K562 (cell line): ENCODE measurements around the gene ARSA. TPM values are rescaled to one million over a fixed set of nuclear protein-coding genes. Genes with fewer than 3 reads are reported as not detected.

Experiments used
- ATAC-seq: fragments of 200-7000 bp; cut with Tn5 transposase; 3 replicates; pipeline ENCODE4 v1.9.1; 2020; ENCODE audit warnings: moderate library complexity
- BruUV-seq: library from RNA; stranded (reverse); fragments of 400-500 nt; replicated peaks from 2 replicates; lab custom pipeline; 2021; lab: Mats Ljungman, UMichigan
- CTCF ChIA-PET: fragments of 300-600 bp; formaldehyde crosslinking; extraction: SDS; loops from one replicate; lab custom pipeline; 2021; ENCODE audit warnings: low intra/inter-chr PET ratio; lab: Yijun Ruan, JAX
- POLR2A ChIA-PET: fragments of 300-600, 350-650 bp; sonication (Branson Sonifier 250); formaldehyde crosslinking; extraction: SDS; loops from one replicate; lab custom pipeline; 2021; ENCODE audit warnings: antibody characterized with exemption, inconsistent platforms; lab: Yijun Ruan, JAX
- DNase-seq, 4 experiments: peaks; one replicate each; pipeline versions ENCODE4 v3.0.0 to v3.0.0-alpha.2; 2011 to 2018; ENCODE audit warnings: low spot score in 3 of 4, mixed read lengths in 3 of 4; ENCODE audit errors: extremely low read depth in 1 of 4
- FAIRE-seq: peaks from 2 replicates; lab custom pipeline; 2011; peaks lifted over from hg19 to GRCh38; lab: Jason Lieb, UNC
- H2AFZ ChIP-seq: 2 replicates; pipeline ENCODE4 v1.6.0; 2011; ENCODE audit warnings: low read depth, low read length, control low read depth, inconsistent platforms
- H3K27ac ChIP-seq: fragments of 200-600 bp; 3 replicates; pipeline ENCODE4 v1.8.0; 2011; ENCODE audit warnings: low read depth, mild to moderate bottlenecking, control low read depth, inconsistent platforms, low read length, moderate library complexity, mixed read lengths; ENCODE audit errors: extremely low read depth
- H3K27me3 ChIP-seq, 2 experiments: fragments of 300-600 bp in 1 of 2; 2 replicates in 1 of 2; 3 replicates in 1 of 2; pipeline versions ENCODE4 v1.6.0 to v1.8.0; 2011; ENCODE audit warnings: inconsistent platforms in 2 of 2, low read length in 2 of 2, mild to moderate bottlenecking in 1 of 2, mixed read lengths in 1 of 2, moderate library complexity in 1 of 2; ENCODE audit not compliant: control insufficient read depth in 2 of 2, insufficient read depth in 2 of 2
- H3K36me3 ChIP-seq: fragments of 300-600 bp; 3 replicates; pipeline ENCODE4 v1.8.0; 2011; ENCODE audit warnings: mild to moderate bottlenecking, low read length, inconsistent platforms; ENCODE audit not compliant: control insufficient read depth, insufficient read depth
- H3K4me1 ChIP-seq, 2 experiments: fragments of 200-600 bp in 1 of 2; replicated peaks in 1 of 2; 2 replicates in 1 of 2; 3 replicates in 1 of 2; pipeline versions ENCODE4 v1.5.1 to v1.8.0; 2011; ENCODE audit warnings: inconsistent platforms in 2 of 2, low read length in 2 of 2, mild to moderate bottlenecking in 1 of 2, mixed read lengths in 1 of 2, moderate library complexity in 1 of 2; ENCODE audit not compliant: control insufficient read depth in 2 of 2, insufficient read depth in 2 of 2
- H3K4me2 ChIP-seq: 2 replicates; pipeline ENCODE4 v1.6.1; 2011; ENCODE audit warnings: low read length, control low read depth, inconsistent platforms, mixed read lengths; ENCODE audit not compliant: insufficient read depth
- H3K4me3 ChIP-seq: fragments of 200-600 bp; sonication (generic), shearing (Covaris generic); 2 replicates; pipeline ENCODE4 v1.5.1; 2016; ENCODE audit warnings: control low read depth, inconsistent platforms
- H3K79me2 ChIP-seq: fragments of 200-600 bp; 3 replicates; pipeline ENCODE4 v1.8.0; 2011; ENCODE audit warnings: low read length, inconsistent platforms; ENCODE audit not compliant: control insufficient read depth, insufficient read depth
- H3K9ac ChIP-seq, 2 experiments: 2 replicates each; pipeline versions ENCODE4 v1.6.0 to v1.6.1; 2011; ENCODE audit warnings: low read depth in 2 of 2, low read length in 2 of 2, control low read depth in 1 of 2, inconsistent platforms in 1 of 2, mild to moderate bottlenecking in 1 of 2, mixed read lengths in 1 of 2; ENCODE audit not compliant: insufficient read depth in 1 of 2
- H3K9me1 ChIP-seq: one replicate; pipeline ENCODE4 v1.6.0; 2011; ENCODE audit warnings: inconsistent platforms, mild to moderate bottlenecking, low read length, moderate library complexity; ENCODE audit not compliant: control insufficient read depth, insufficient read depth
- H3K9me3 ChIP-seq: replicated peaks from 2 replicates; pipeline ENCODE4 v1.5.1; 2011; ENCODE audit warnings: low read depth, low read length, inconsistent platforms; ENCODE audit not compliant: control insufficient read depth, insufficient read depth
- H4K20me1 ChIP-seq: replicated peaks from 2 replicates; pipeline ENCODE4 v1.6.1; 2011; ENCODE audit warnings: low read length, inconsistent platforms, mixed read lengths; ENCODE audit not compliant: control insufficient read depth, insufficient read depth
- ARHGAP35 ChIP-seq: fragments of 450-650 bp; IDR thresholded peaks from 2 replicates; pipeline ENCODE4 v1.6.1; 2018; ENCODE audit not compliant: partially characterized antibody
- HBP1 ChIP-seq: fragments of 450-650 bp; formaldehyde crosslinking; IDR thresholded peaks from 2 replicates; pipeline ENCODE4 v1.4.0; 2022; ENCODE audit warnings: missing genetic modification characterization
- HCFC1 ChIP-seq: IDR thresholded peaks from 2 replicates; pipeline ENCODE4 v1.6.1; 2012; ENCODE audit warnings: low read depth, low read length, improper control_type of control experiment
- HDAC1 ChIP-seq, 2 experiments: fragments of 450-650 bp; IDR thresholded peaks; 2 replicates each; pipeline ENCODE4 v1.6.1; 2016 to 2017; ENCODE audit warnings: inconsistent platforms in 1 of 2, mild to moderate bottlenecking in 1 of 2, moderate library complexity in 1 of 2
- NFIX ChIP-seq: fragments of 250-450 bp; sonication (Bioruptor Pico); IDR thresholded peaks from 2 replicates; pipeline ENCODE4 v1.4.0; 2020; ENCODE audit warnings: low read depth, mild to moderate bottlenecking, moderate library complexity
- NRF1 ChIP-seq, 2 experiments: fragments of 450-650 bp; IDR thresholded peaks in 1 of 2; conservative IDR thresholded peaks in 1 of 2; 2 replicates each; pipeline ENCODE4 v1.6.1; 2014; ENCODE audit warnings: mild to moderate bottlenecking in 2 of 2
- OTX1 ChIP-seq: fragments of 450-650 bp; formaldehyde crosslinking; IDR thresholded peaks from 2 replicates; pipeline ENCODE4 v1.4.0; 2022; ENCODE audit warnings: mild to moderate bottlenecking
- PPARD ChIP-seq: fragments of 250-450 bp; sonication (Bioruptor Pico); IDR thresholded peaks from 2 replicates; pipeline ENCODE4 v1.8.0; 2022; ENCODE audit warnings: inconsistent platforms, mild to moderate bottlenecking, moderate library complexity
- RAD21 ChIP-seq, 2 experiments: fragments of 250-450 bp in 1 of 2; fragments of 450-650 bp in 1 of 2; sonication (Bioruptor Pico) in 1 of 2; formaldehyde crosslinking in 1 of 2; IDR thresholded peaks in 1 of 2; conservative IDR thresholded peaks in 1 of 2; 2 replicates each; pipeline versions ENCODE4 v1.4.0 to v1.8.0; 2020 to 2022; ENCODE audit warnings: mild to moderate bottlenecking in 2 of 2, moderate library complexity in 1 of 2
- SMARCA5 ChIP-seq: fragments of 450-650 bp; IDR thresholded peaks from 2 replicates; pipeline ENCODE4 v1.6.1; 2016
- ZBTB17 ChIP-seq: fragments of 450-650 bp; formaldehyde crosslinking; IDR thresholded peaks from 2 replicates; pipeline ENCODE4 v1.4.0; 2020; ENCODE audit warnings: mild to moderate bottlenecking
- ZNF12 ChIP-seq: sonication (generic); formaldehyde crosslinking; IDR thresholded peaks from 2 replicates; pipeline ENCODE4 v1.4.0; 2020; ENCODE audit warnings: mild to moderate bottlenecking, missing genetic modification reagents
- WGBS: fragments of 100-300 bp; shearing (Covaris generic); methylation state at CpG from one replicate; pipeline ENCODE4 v1.1.6; 2016; ENCODE audit warnings: low coverage, mixed read lengths; ENCODE audit not compliant: insufficient coverage; ENCODE audit errors: missing lambda C conversion rate; 5-methylcytosine and 5-hydroxymethylcytosine counted together
- in situ Hi-C: fragments of 300-500 bp; cut with MboI; formaldehyde crosslinking; loops from 4 replicates; pipeline ENCODE4 v1.15.0; 2018; ENCODE audit warnings: inconsistent platforms, mixed read lengths
- intact Hi-C: fragments of 100-400 bp; cut with micrococcal nuclease; formaldehyde crosslinking; loops from 2 replicates; pipeline ENCODE4 v1.14.2; 2022
- polyA plus RNA-seq, 8 experiments: library from polyadenylated mRNA; depleted of rRNA in 4 of 8; stranded (reverse) in 5 of 8; unstranded in 3 of 8; fragments of >200 nt; fragmentation: Nextera tagmentation in 2 of 8; fragmentation: Illumina TruSeq in 1 of 8; extraction: Ambion mirVana in 2 of 8; extraction: Trizol in 1 of 8; gene quantifications; 2 replicates each; pipeline versions ENCODE4 v1.2.1 to v1.2.3, GENCODE V29; 2011 to 2014; ENCODE audit warnings: inconsistent platforms in 1 of 8, missing spikeins in 1 of 8
- total RNA-seq, 7 experiments: library from RNA; depleted of rRNA in 6 of 7; stranded (reverse); fragments of >200 nt in 6 of 7; fragmentation: Illumina TruSeq in 2 of 7; extraction: Trizol in 2 of 7; gene quantifications; 2 replicates each; pipeline versions ENCODE4 v1.2.1 to v1.2.3, GENCODE V29; 2011 to 2021; ENCODE audit warnings: low replicate concordance in 1 of 7

ARSA gene
- total and polyA plus RNA-seq, 9 of the 15 experiments (the other 6 are each of a cell fraction or from before 2014, with no cell fraction given): 0.32 to 10.9 (median 1.8) TPM; not detected in 1

GRCh38 chr22:50630376-50630775, 2.4 kb upstream of the ARSA start:
- POLR2A ChIA-PET: interaction anchor here (0.8 kb wide), 1 partner anchor 11 kb away, joined by 3 read pairs; no protein-coding TSS in a partner anchor
- intact Hi-C loops: no loop called here
- CTCF ChIA-PET: no interaction called here

GRCh38 chr22:50628543-50629134, 687 bp upstream of the ARSA start:
- Histone ChIP-seq H3K36me3 (no peaks in the 10 kb centered on the region), H3K4me2 (peak overlapping the region; percentile 91), H3K9ac (peak overlapping the region; percentile 64 to 88), H3K4me1 (peaks cover 5 to 39% of the 10 kb centered on the region in 2 experiments; a peak in 4 of 5 replicates), H2AFZ (peak overlapping the region; percentile 89), H4K20me1 (no peaks in the 10 kb centered on the region), H3K27ac (peak overlapping the region; percentile 45; the same call in 2 of the 3 replicates), H3K9me3 (no peaks in the 10 kb centered on the region), H3K4me3 (peak overlapping the region; percentile 76), H3K9me1 (no peaks in the 10 kb centered on the region), H3K27me3 (no peaks in the 10 kb centered on the region; a peak in 1 of 5 replicates), H3K79me2 (no peaks in the 10 kb centered on the region; the same call in 2 of the 3 replicates)
- in situ Hi-C loops (no loop called here), intact Hi-C loops (no loop called here)
- ChIA-PET POLR2A (interaction anchor here (0.8 to 1.0 kb wide), 2 partner anchors 14 to 16 kb away, joined by 3 read pairs; no protein-coding TSS in a partner anchor), CTCF (no interaction called here)
- ATAC-seq (no peak; the same call in 2 of the 3 replicates), FAIRE-seq (peak; percentile 84), DNase-seq (no peak)
- WGBS: 22% methylated on average over 11 of the region's 16 CpGs
- no TSS peak for BruUV-seq
- TF ChIP-seq NRF1 (conservative IDR thresholded peaks at IDR 0.05 in 1 of 2, IDR thresholded peaks at IDR 0.05 in 1 of 2) (peak in 1 of 2 experiments; percentile 52; a peak in 2 of 4 replicates), HDAC1 (IDR thresholded peaks at IDR 0.05) (peak in 1 of 2 experiments; percentile 59; a peak in 2 of 4 replicates), HBP1 (0 out of 2 replicates have a peak, but pooled peaks have one; percentile 29), ARHGAP35 (peak; percentile 30), OTX1 (CRISPR knock-in tag) (peak; percentile 68; the same call in 1 of the 2 replicates), ZBTB17 (CRISPR knock-in tag) (no peak), HCFC1 (no peak), SMARCA5 (0 out of 2 replicates have a peak, but pooled peaks have one; percentile 54), PPARD (no peak), RAD21 (CRISPR knock-in tag; conservative IDR thresholded peaks at IDR 0.05 in 1 of 2, IDR thresholded peaks at IDR 0.05 in 1 of 2) (no peak)

More at GRCh38 chr22:50630376-50630775, 2.4 kb upstream of the ARSA start:
- no peaks in the 10 kb centered on the region for H4K20me1 ChIP-seq
- no peaks in the 10 kb centered on the region for H3K36me3 ChIP-seq
- H3K4me2 ChIP-seq: no peak overlapping the region
- no peak overlapping the region for H2AFZ ChIP-seq
- TF ChIP-seq NFIX (CRISPR knock-in tag): no peak
- no peak for TF ChIP-seq ZNF12 (CRISPR knock-in tag)
- no peak for DNase-seq
- H3K9ac ChIP-seq: no peak overlapping the region
- in situ Hi-C loops: no loop called here
- no TSS peak for BruUV-seq
- ATAC-seq: no peak
- WGBS: 85% methylated on average over 4 of the region's 5 CpGs
- no peak overlapping the region for H3K4me3 ChIP-seq
- no peaks in the 10 kb centered on the region for H3K9me3 ChIP-seq
- H3K9me1 ChIP-seq: no peaks in the 10 kb centered on the region
- no peaks in the 10 kb centered on the region; the same call in 2 of the 3 replicates for H3K79me2 ChIP-seq
- H3K4me1 ChIP-seq: peaks cover 5 to 33% of the 10 kb centered on the region in 2 experiments; a peak in 4 of 5 replicates
- H3K27ac ChIP-seq: no peak overlapping the region
- peaks cover 1 to 2% of the 10 kb centered on the region in 2 experiments; a peak in 4 of 5 replicates for H3K27me3 ChIP-seq
- no peak for FAIRE-seq
